ENCODE data around the gene RALGAPA2. TPM values are rescaled to one million over a fixed set of nuclear protein-coding genes. Genes with fewer than 3 reads are reported as not detected.

The RALGAPA2 gene
- total RNA-seq, 2 donors from 2014 or later = 36.5 to 53.2 TPM

- H3K4me3 ChIP-seq = no peak overlapping the region
- no peaks in the 10 kb centered on the region for H3K9me3 ChIP-seq
- intact Hi-C loops (cut with DNase I) = no loop called here
- no peaks in the 10 kb centered on the region for H3K36me3 ChIP-seq
- no peak for DNase-seq (ENCODE audit: low spot score)
- no peaks in the 10 kb centered on the region for H3K4me1 ChIP-seq (replicated peaks)
- 83% methylated on average over 1 of the region's 1 CpG for WGBS
- TF ChIP-seq POLR2AphosphoS5 (IDR thresholded peaks at IDR 0.05) (no peak), POLR2A (IDR thresholded peaks at IDR 0.05) (no peak), CTCF (IDR thresholded peaks at IDR 0.05) (no peak)
- no peaks in the 10 kb centered on the region for H3K27me3 ChIP-seq (replicated peaks; ENCODE audit: insufficient read depth)
- H3K27ac ChIP-seq = no peak overlapping the region
These were observed 224.1 kb downstream of the RALGAPA2 start for GRCh38 chr20:20488388-20488787.

- intact Hi-C loops (cut with DNase I) = no loop called here
These were observed 224.6 kb downstream of the RALGAPA2 start for GRCh38 chr20:20487811-20488210.

DNA sequence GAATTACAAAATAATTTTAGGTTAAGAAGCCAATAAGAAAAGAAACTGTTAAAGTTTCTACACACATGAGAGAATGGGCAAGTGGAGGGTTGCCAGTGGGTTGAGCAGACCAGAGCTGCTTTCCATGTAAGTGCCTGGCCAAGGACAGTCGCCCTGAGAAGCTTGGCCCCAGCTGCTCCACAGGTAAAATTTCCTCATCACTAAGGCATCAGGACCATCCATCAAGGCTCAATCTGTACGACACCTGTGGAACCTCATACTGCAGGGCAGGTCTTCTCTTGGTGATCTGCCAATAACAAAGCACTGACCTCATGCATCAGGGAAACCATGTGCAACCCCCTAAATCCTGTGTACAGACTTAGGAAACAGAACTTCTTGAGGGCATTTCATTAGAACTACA is 229.1 kb downstream of the RALGAPA2 start:
- Histone ChIP-seq H3K4me3 (no peak overlapping the region), H3K27me3 (replicated peaks; ENCODE audit: insufficient read depth) (no peaks in the 10 kb centered on the region), H3K27ac (no peak overlapping the region), H3K4me1 (replicated peaks) (no peaks in the 10 kb centered on the region), H3K36me3 (no peaks in the 10 kb centered on the region), H3K9me3 (no peaks in the 10 kb centered on the region)
- intact Hi-C loops (cut with DNase I) = no loop called here
- no peak for TF ChIP-seq POLR2A (IDR thresholded peaks at IDR 0.05)
- no peak for TF ChIP-seq POLR2AphosphoS5 (IDR thresholded peaks at IDR 0.05)
- no peak for TF ChIP-seq CTCF (IDR thresholded peaks at IDR 0.05)
- DNase-seq (ENCODE audit: low spot score) = no peak
- WGBS = 94% methylated on average over 2 of the region's 2 CpGs

More at GRCh38 chr20:20487811-20488210, 224.6 kb downstream of the RALGAPA2 start:
- Histone ChIP-seq H3K4me1 (replicated peaks) (no peaks in the 10 kb centered on the region), H3K27ac (no peak overlapping the region), H3K27me3 (replicated peaks; ENCODE audit: insufficient read depth) (no peaks in the 10 kb centered on the region), H3K4me3 (no peak overlapping the region), H3K9me3 (no peaks in the 10 kb centered on the region), H3K36me3 (no peaks in the 10 kb centered on the region)
- 99% methylated on average over 5 of the region's 5 CpGs for WGBS
- no peak for TF ChIP-seq POLR2A (IDR thresholded peaks at IDR 0.05)
- TF ChIP-seq CTCF (IDR thresholded peaks at IDR 0.05) = no peak
- no peak for TF ChIP-seq POLR2AphosphoS5 (IDR thresholded peaks at IDR 0.05)
- DNase-seq (ENCODE audit: low spot score) = no peak

- H3K9me3 ChIP-seq = no peaks in the 10 kb centered on the region
- H3K36me3 ChIP-seq = no peaks in the 10 kb centered on the region
- WGBS = 86% methylated on average over 4 of the region's 4 CpGs
These were observed 230.0 kb downstream of the RALGAPA2 start for GRCh38 chr20:20482453-20482852.

More at GRCh38 chr20:20482453-20482852, 230.0 kb downstream of the RALGAPA2 start:
- no peak for DNase-seq (ENCODE audit: low spot score)
- TF ChIP-seq POLR2A (IDR thresholded peaks at IDR 0.05) (no peak), CTCF (IDR thresholded peaks at IDR 0.05) (no peak), POLR2AphosphoS5 (IDR thresholded peaks at IDR 0.05) (no peak)
- Histone ChIP-seq H3K27me3 (replicated peaks; ENCODE audit: insufficient read depth) (no peaks in the 10 kb centered on the region), H3K27ac (no peak overlapping the region), H3K4me3 (no peak overlapping the region), H3K4me1 (replicated peaks) (no peaks in the 10 kb centered on the region)
- intact Hi-C loops (cut with DNase I) = no loop called here
